Stomach (tissue), 4 donors: ENCODE results near the gene FAIM2.

Source experiments
- EP300 ChIP-seq: sonication (generic); formaldehyde crosslinking; IDR thresholded peaks from one replicate; pipeline ENCODE4 v1.6.1; 2017; ENCODE audit warnings: antibody characterized with exemption
- TF ChIP-seq, protein P1 (sequence below), 7 experiments: fragments of 450-650 bp in 4 of 7; fragments of 200-600 bp in 3 of 7; sonication (generic) in 3 of 7; IDR thresholded peaks; one replicate each; pipeline ENCODE4 v1.5.1; 2016 to 2019; ENCODE audit warnings: antibody characterized with exemption in 7 of 7, control low read depth in 2 of 7, mild to moderate bottlenecking in 1 of 7

DNA sequence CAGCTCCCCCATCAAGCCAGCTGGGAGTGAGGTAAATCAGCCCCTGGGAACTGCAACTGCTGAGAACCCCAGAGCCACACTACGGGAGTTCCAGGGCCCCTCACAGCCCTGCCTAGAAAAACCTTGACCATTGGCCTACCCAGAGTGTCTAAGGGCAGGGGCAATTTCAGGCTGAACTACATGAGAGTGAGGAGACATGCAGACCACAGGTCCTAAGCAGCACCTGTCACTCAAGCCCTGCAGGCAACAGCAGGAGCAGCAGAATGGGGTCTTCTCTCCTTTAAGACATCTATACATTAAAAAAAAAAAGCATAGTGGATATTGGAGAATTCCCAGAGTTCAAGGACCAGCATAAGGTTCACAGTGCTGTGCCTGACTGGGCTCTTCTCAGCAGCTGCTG lies 80.3 kb downstream of the FAIM2 start:
- TF ChIP-seq, protein P1, sequence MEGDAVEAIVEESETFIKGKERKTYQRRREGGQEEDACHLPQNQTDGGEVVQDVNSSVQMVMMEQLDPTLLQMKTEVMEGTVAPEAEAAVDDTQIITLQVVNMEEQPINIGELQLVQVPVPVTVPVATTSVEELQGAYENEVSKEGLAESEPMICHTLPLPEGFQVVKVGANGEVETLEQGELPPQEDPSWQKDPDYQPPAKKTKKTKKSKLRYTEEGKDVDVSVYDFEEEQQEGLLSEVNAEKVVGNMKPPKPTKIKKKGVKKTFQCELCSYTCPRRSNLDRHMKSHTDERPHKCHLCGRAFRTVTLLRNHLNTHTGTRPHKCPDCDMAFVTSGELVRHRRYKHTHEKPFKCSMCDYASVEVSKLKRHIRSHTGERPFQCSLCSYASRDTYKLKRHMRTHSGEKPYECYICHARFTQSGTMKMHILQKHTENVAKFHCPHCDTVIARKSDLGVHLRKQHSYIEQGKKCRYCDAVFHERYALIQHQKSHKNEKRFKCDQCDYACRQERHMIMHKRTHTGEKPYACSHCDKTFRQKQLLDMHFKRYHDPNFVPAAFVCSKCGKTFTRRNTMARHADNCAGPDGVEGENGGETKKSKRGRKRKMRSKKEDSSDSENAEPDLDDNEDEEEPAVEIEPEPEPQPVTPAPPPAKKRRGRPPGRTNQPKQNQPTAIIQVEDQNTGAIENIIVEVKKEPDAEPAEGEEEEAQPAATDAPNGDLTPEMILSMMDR (IDR thresholded peaks at IDR 0.05) = no peak
- TF ChIP-seq EP300 = no peak
